MM.1S (cell line): Measurements from ENCODE around the gene FBXL2.

Experiments
- EZH2 ChIP-seq: fragments of 300-600 bp; sonication (generic); optimal IDR thresholded peaks from 2 replicates; pipeline ENCODE3; 2017; ENCODE audit warnings: low read depth, mild to moderate bottlenecking, antibody characterized with exemption, low read length, mixed read lengths
- TF ChIP-seq, protein P1 (sequence below): fragments of 300-600 bp; sonication (generic); IDR thresholded peaks from 2 replicates; pipeline ENCODE4 v1.5.1; 2016; ENCODE audit warnings: antibody characterized with exemption, low read length, mixed read lengths

GRCh38 chr3:33339758-33340157 lies 62.5 kb downstream of the FBXL2 start:
- no peak for TF ChIP-seq EZH2
- TF ChIP-seq, protein P1, sequence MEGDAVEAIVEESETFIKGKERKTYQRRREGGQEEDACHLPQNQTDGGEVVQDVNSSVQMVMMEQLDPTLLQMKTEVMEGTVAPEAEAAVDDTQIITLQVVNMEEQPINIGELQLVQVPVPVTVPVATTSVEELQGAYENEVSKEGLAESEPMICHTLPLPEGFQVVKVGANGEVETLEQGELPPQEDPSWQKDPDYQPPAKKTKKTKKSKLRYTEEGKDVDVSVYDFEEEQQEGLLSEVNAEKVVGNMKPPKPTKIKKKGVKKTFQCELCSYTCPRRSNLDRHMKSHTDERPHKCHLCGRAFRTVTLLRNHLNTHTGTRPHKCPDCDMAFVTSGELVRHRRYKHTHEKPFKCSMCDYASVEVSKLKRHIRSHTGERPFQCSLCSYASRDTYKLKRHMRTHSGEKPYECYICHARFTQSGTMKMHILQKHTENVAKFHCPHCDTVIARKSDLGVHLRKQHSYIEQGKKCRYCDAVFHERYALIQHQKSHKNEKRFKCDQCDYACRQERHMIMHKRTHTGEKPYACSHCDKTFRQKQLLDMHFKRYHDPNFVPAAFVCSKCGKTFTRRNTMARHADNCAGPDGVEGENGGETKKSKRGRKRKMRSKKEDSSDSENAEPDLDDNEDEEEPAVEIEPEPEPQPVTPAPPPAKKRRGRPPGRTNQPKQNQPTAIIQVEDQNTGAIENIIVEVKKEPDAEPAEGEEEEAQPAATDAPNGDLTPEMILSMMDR, result no peak
